ENCODE data around the gene TNFSF15.
A peak's percentile ranks its signal among the peaks of the same experiment; 100 is the strongest.
"Not testable (repeated sequence)": the region's sequence is repeated elsewhere in the genome, so short reads cannot be mapped to it uniquely, and the experiment has no call there.

Gene TNFSF15

GRCh38 chr9:114745879-114746550 is 59.8 kb downstream of the TNFSF15 start:
- DNase-seq = no peak

GRCh38 chr9:114745108-114745848 is 60.6 kb downstream of the TNFSF15 start:
- peak; percentile 50 for DNase-seq

GRCh38 chr9:114743446-114743845 is 62.4 kb downstream of the TNFSF15 start:
- no peak for DNase-seq

- no peak for DNase-seq
Observed at GRCh38 chr9:114742947-114743346, 62.9 kb downstream of the TNFSF15 start.

GRCh38 chr9:114741521-114741920 is 64.3 kb downstream of the TNFSF15 start:
- DNase-seq = not testable (repeated sequence)

- DNase-seq = no peak
Observed at GRCh38 chr9:114738581-114739316, 67.1 kb downstream of the TNFSF15 start.

- DNase-seq = no peak
Observed at GRCh38 chr9:114737847-114738246, 68.0 kb downstream of the TNFSF15 start.

- DNase-seq = no peak
Observed at GRCh38 chr9:114737118-114737517, 68.7 kb downstream of the TNFSF15 start.

GRCh38 chr9:114735704-114736103 is 70.1 kb downstream of the TNFSF15 start:
- peak; percentile 6 for DNase-seq

- DNase-seq = not testable (repeated sequence)
Observed at GRCh38 chr9:114735139-114735538, 70.7 kb downstream of the TNFSF15 start.
